Measurements from ENCODE around the gene EID2B.
A peak's percentile ranks its signal among the peaks of the same experiment; 100 is the strongest.

Gene EID2B

GRCh38 chr19:39506944-39507714 lies 25.5 kb downstream of the EID2B start (continued):
- TF ChIP-seq ZNF529 (tag by site-specific recombination; IDR thresholded peaks at IDR 0.05; ENCODE audit: insufficient replicate concordance) (no peak), ZNF114 (tag by site-specific recombination; IDR thresholded peaks at IDR 0.05) (no peak), ZIC2 (tag by site-specific recombination; IDR thresholded peaks at IDR 0.05) (no peak; the same call in 1 of the 2 replicates), ZFP37 (tag by site-specific recombination; IDR thresholded peaks at IDR 0.05) (peak; percentile 89), GLIS2 (tag by site-specific recombination; IDR thresholded peaks at IDR 0.05) (peak; percentile 86), ZBTB11 (tag by site-specific recombination; conservative IDR thresholded peaks at IDR 0.05; ENCODE audit: low read depth) (peak; percentile 77), ZNF658 (tag by site-specific recombination; IDR thresholded peaks at IDR 0.05) (no peak), KLF7 (tag by site-specific recombination; IDR thresholded peaks at IDR 0.05; ENCODE audit: borderline replicate concordance) (peak; percentile 16; the same call in 1 of the 2 replicates), SCRT1 (tag by site-specific recombination; IDR thresholded peaks at IDR 0.05; ENCODE audit: borderline replicate concordance) (no peak), ZBTB26 (tag by site-specific recombination; optimal IDR thresholded peaks at IDR 0.05) (peak; percentile 99), ZNF2 (tag by site-specific recombination; IDR thresholded peaks at IDR 0.05) (peak; percentile 79), ZNF302 (tag by site-specific recombination; IDR thresholded peaks at IDR 0.05; ENCODE audit: low read depth) (no peak), GLIS1 (tag by site-specific recombination; IDR thresholded peaks at IDR 0.05) (no peak), ZNF433 (tag by site-specific recombination; IDR thresholded peaks at IDR 0.05; ENCODE audit: low read depth) (no peak), OVOL3 (tag by site-specific recombination; IDR thresholded peaks at IDR 0.05) (no peak), ZNF23 (tag by site-specific recombination; IDR thresholded peaks at IDR 0.05; ENCODE audit: borderline replicate concordance) (no peak), GLI4 (tag by site-specific recombination; IDR thresholded peaks at IDR 0.05) (no peak), ZNF624 (tag by site-specific recombination; IDR thresholded peaks at IDR 0.05) (no peak), ZNF157 (tag by site-specific recombination; IDR thresholded peaks at IDR 0.05) (no peak), ZNF473 (tag by site-specific recombination; IDR thresholded peaks at IDR 0.05) (no peak), ZNF174 (tag by site-specific recombination; IDR thresholded peaks at IDR 0.05) (0 out of 2 replicates have a peak, but pooled peaks have one; percentile 1), ZNF175 (tag by site-specific recombination; IDR thresholded peaks at IDR 0.05) (no peak), ZBTB48 (tag by site-specific recombination; IDR thresholded peaks at IDR 0.05) (peak; percentile 74; the same call in 1 of the 2 replicates), TSHZ1 (tag by site-specific recombination; IDR thresholded peaks at IDR 0.05; ENCODE audit: borderline replicate concordance) (no peak), ZNF571 (tag by site-specific recombination; IDR thresholded peaks at IDR 0.05) (no peak), ZNF239 (tag by site-specific recombination; IDR thresholded peaks at IDR 0.05) (no peak), SP3 (tag by site-specific recombination; IDR thresholded peaks at IDR 0.05) (peak; percentile 39; the same call in 1 of the 2 replicates), ZNF221 (tag by site-specific recombination; IDR thresholded peaks at IDR 0.05; ENCODE audit: borderline replicate concordance) (no peak)
- TF ChIP-seq, protein P1, sequence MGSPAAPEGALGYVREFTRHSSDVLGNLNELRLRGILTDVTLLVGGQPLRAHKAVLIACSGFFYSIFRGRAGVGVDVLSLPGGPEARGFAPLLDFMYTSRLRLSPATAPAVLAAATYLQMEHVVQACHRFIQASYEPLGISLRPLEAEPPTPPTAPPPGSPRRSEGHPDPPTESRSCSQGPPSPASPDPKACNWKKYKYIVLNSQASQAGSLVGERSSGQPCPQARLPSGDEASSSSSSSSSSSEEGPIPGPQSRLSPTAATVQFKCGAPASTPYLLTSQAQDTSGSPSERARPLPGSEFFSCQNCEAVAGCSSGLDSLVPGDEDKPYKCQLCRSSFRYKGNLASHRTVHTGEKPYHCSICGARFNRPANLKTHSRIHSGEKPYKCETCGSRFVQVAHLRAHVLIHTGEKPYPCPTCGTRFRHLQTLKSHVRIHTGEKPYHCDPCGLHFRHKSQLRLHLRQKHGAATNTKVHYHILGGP (tag by site-specific recombination; IDR thresholded peaks at IDR 0.05): no peak
- TF ChIP-seq, protein P2, sequence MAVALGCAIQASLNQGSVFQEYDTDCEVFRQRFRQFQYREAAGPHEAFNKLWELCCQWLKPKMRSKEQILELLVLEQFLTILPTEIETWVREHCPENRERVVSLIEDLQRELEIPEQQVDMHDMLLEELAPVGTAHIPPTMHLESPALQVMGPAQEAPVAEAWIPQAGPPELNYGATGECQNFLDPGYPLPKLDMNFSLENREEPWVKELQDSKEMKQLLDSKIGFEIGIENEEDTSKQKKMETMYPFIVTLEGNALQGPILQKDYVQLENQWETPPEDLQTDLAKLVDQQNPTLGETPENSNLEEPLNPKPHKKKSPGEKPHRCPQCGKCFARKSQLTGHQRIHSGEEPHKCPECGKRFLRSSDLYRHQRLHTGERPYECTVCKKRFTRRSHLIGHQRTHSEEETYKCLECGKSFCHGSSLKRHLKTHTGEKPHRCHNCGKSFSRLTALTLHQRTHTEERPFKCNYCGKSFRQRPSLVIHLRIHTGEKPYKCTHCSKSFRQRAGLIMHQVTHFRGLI (tag by site-specific recombination; IDR thresholded peaks at IDR 0.05): no peak
